ENCODE data around the gene HIVEP2. TPM values are rescaled to one million over a fixed set of nuclear protein-coding genes. Genes with fewer than 3 reads are reported as not detected.

HIVEP2 gene
- total and polyA plus RNA-seq, 2 donors (not counting 1 experiment from before 2014, with no cell fraction given), result 5.8 to 31.9 TPM

DNA sequence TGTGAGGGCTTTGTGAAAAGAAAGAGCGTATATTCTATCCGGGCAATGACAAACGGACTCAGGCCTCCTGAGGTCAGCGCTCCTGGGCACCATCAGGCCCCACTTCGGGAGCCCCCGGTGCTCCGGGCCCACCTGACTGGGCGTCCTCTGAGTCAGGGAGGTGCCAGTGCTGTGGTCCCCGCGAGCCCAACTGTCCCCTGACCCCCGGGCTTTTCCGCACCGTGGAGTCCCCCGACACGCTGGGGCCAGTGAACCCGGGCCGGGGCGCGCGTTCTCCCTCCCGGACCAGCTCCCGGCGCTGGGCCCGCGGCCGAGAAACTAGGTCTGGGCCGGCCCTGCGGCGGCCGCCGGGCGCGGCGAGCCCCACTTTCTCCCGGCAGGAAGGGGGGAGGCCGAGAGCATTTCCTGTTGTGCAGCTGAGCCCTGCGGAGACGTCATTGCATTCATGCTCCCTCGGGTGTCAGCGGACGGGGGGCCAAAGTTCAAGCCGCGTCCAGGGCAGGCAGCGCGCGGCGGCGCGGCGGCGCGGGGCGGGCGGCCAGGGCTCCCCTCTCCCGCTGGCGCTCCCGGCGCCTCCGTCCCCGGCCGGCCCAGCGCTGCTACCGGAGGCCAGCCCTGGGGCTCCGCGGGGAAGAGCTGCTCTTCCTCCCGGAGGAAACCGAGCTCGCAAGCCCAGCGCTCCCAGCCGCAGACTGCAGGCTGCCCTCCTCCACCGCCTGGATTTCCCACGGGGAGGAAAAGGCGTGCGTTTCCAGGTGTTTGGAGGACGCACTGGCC lies 18.3 kb downstream of the HIVEP2 start:
- H3K4me3 Mint-ChIP-seq, result peak overlapping the region; percentile 98
- intact Hi-C loops (cut with micrococcal nuclease), result loop anchor here (1.0 to 5.0 kb wide), 6 partner anchors 9 to 101 kb away; no protein-coding TSS in a partner anchor
- TF ChIP-seq, protein P1, sequence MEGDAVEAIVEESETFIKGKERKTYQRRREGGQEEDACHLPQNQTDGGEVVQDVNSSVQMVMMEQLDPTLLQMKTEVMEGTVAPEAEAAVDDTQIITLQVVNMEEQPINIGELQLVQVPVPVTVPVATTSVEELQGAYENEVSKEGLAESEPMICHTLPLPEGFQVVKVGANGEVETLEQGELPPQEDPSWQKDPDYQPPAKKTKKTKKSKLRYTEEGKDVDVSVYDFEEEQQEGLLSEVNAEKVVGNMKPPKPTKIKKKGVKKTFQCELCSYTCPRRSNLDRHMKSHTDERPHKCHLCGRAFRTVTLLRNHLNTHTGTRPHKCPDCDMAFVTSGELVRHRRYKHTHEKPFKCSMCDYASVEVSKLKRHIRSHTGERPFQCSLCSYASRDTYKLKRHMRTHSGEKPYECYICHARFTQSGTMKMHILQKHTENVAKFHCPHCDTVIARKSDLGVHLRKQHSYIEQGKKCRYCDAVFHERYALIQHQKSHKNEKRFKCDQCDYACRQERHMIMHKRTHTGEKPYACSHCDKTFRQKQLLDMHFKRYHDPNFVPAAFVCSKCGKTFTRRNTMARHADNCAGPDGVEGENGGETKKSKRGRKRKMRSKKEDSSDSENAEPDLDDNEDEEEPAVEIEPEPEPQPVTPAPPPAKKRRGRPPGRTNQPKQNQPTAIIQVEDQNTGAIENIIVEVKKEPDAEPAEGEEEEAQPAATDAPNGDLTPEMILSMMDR (IDR thresholded peaks at IDR 0.05), result no peak
- TF ChIP-seq EZH2 (IDR thresholded peaks at IDR 0.05; ENCODE audit: borderline replicate concordance, insufficient read depth, low read depth, low read length, poor library complexity, severe bottlenecking), result no peak
- H3K9me3 Mint-ChIP-seq (ENCODE audit: insufficient read depth), result no peaks in the 10 kb centered on the region
- Histone ChIP-seq H3K79me2 (ENCODE audit: control insufficient read depth, insufficient read depth, low read length) (peaks cover 93% of the 10 kb centered on the region), H2AFZ (ENCODE audit: insufficient read depth, low read depth, low read length, poor library complexity, severe bottlenecking) (peak overlapping the region; percentile 84), H3K4me3 (ENCODE audit: control extremely low read depth in 1 of 5, extremely low read depth in 1 of 5, insufficient read depth in 1 of 5, low read depth in 2 of 5, low read length in 4 of 5) (peak overlapping the region; percentile 46 to 94 (median 75)), H4K20me1 (ENCODE audit: control insufficient read depth, insufficient read depth, low read length, poor library complexity, severe bottlenecking) (no peaks in the 10 kb centered on the region), H3K9me3 (ENCODE audit: control extremely low read depth in 1 of 3, control insufficient read depth in 2 of 3, insufficient read depth in 1 of 3, low read length in 2 of 3) (no peaks in the 10 kb centered on the region), H3K9ac (ENCODE audit: low read length) (peak overlapping the region; percentile 93), H3K27me3 (replicated peaks in 1 of 4; ENCODE audit: control extremely low read depth in 1 of 4, control insufficient read depth in 3 of 4, insufficient read depth in 4 of 4, low read length in 3 of 4) (no peaks in the 10 kb centered on the region), H3K4me2 (replicated peaks; ENCODE audit: low read depth, low read length, poor library complexity, severe bottlenecking) (peak overlapping the region; percentile 91), H3K36me3 (replicated peaks in 1 of 2; ENCODE audit: control extremely low read depth in 1 of 2, control insufficient read depth in 1 of 2, extremely low read depth in 1 of 2, insufficient read depth in 2 of 2, low read length in 1 of 2) (no peaks in the 10 kb centered on the region), H3K27ac (ENCODE audit: low read length in 2 of 2) (peak overlapping the region; percentile 98), H3K4me1 (ENCODE audit: control insufficient read depth in 2 of 2, insufficient read depth in 2 of 2, low read length in 2 of 2) (peaks cover 16 to 37% of the 10 kb centered on the region in 2 donors)
- under 1% methylated on average over 75 of the region's 75 CpGs for WGBS (ENCODE audit: insufficient coverage)
- H3K4me1 Mint-ChIP-seq, result peaks cover 49% of the 10 kb centered on the region
- peak; percentile 88 for DNase-seq
- peak; percentile 92 for ATAC-seq (ENCODE audit: low read depth)
- ChIA-PET POLR2A (interaction anchor here (0.8 to 3.2 kb wide), 6 partner anchors 9 to 69 kb away, joined by 3 to 21 read pairs (median 4); partner anchors contain the start of gene HIVEP2), CTCF (interaction anchor here (1.0 to 3.3 kb wide), 12 partner anchors 9 to 180 kb away, joined by 3 to 11 read pairs (median 5); no protein-coding TSS in a partner anchor)
- peak overlapping the region; percentile 96 for H3K27ac Mint-ChIP-seq
- H3K27me3 Mint-ChIP-seq, result no peaks in the 10 kb centered on the region

DNA sequence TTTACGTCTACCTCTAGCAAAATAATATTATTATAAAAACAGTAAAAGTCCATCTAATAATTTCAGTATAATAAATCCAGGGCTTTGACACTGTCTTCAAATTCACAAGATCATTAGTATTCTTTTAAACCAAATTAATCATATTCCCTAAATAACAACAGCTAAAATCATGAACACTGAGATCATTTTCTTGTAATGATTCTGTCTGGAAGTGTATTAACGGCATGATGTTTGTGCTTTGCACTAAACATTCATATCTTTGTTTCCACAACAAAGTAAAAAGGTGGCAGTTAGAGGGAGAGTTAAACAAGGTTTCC lies 18.8 kb downstream of the HIVEP2 start:
- no peaks in the 10 kb centered on the region for H3K27me3 ChIP-seq (replicated peaks in 1 of 4; ENCODE audit: control extremely low read depth in 1 of 4, control insufficient read depth in 3 of 4, insufficient read depth in 4 of 4, low read length in 3 of 4)
- no CpG with 5 or more reads among the region's 2 CpGs for whole genome bisulfite sequencing (ENCODE audit: insufficient coverage)
- H3K4me2 ChIP-seq (replicated peaks; ENCODE audit: low read depth, low read length, poor library complexity, severe bottlenecking), result peak overlapping the region; percentile 91
- peak overlapping the region; percentile 96 for H3K27ac Mint-ChIP-seq
- H3K4me3 Mint-ChIP-seq, result peak overlapping the region; percentile 98
- peaks cover 95% of the 10 kb centered on the region for H3K79me2 ChIP-seq (ENCODE audit: control insufficient read depth, insufficient read depth, low read length)
- ChIA-PET POLR2A (interaction anchor here (1.0 to 3.2 kb wide), 4 partner anchors 10 to 69 kb away, joined by 4 to 21 read pairs (median 6); partner anchors contain the start of gene HIVEP2), CTCF (interaction anchor here (1.3 to 3.3 kb wide), 9 partner anchors 9 to 180 kb away, joined by 3 to 11 read pairs (median 6); no protein-coding TSS in a partner anchor)
- no peak for DNase-seq
- peak overlapping the region; percentile 98 for H3K27ac ChIP-seq (ENCODE audit: low read length in 2 of 2)
- no peaks in the 10 kb centered on the region for H3K9me3 ChIP-seq (ENCODE audit: control extremely low read depth in 1 of 3, control insufficient read depth in 2 of 3, insufficient read depth in 1 of 3, low read length in 2 of 3)
- H4K20me1 ChIP-seq (ENCODE audit: control insufficient read depth, insufficient read depth, low read length, poor library complexity, severe bottlenecking), result no peaks in the 10 kb centered on the region
- ATAC-seq (ENCODE audit: low read depth), result no peak
- H3K9ac ChIP-seq (ENCODE audit: low read length), result peak overlapping the region; percentile 93
- H2AFZ ChIP-seq (ENCODE audit: insufficient read depth, low read depth, low read length, poor library complexity, severe bottlenecking), result peak overlapping the region; percentile 84
- H3K4me3 ChIP-seq (ENCODE audit: control extremely low read depth in 1 of 5, extremely low read depth in 1 of 5, insufficient read depth in 1 of 5, low read depth in 2 of 5, low read length in 4 of 5), result peak overlapping the region; percentile 40 to 94 (median 75)
- H3K4me1 Mint-ChIP-seq, result peaks cover 43% of the 10 kb centered on the region
- no peaks in the 10 kb centered on the region for H3K9me3 Mint-ChIP-seq (ENCODE audit: insufficient read depth)
- no peaks in the 10 kb centered on the region for H3K36me3 ChIP-seq (replicated peaks in 1 of 2; ENCODE audit: control extremely low read depth in 1 of 2, control insufficient read depth in 1 of 2, extremely low read depth in 1 of 2, insufficient read depth in 2 of 2, low read length in 1 of 2)
- intact Hi-C loops (cut with micrococcal nuclease), result loop anchor here (1.0 to 5.0 kb wide), 5 partner anchors 13 to 101 kb away; no protein-coding TSS in a partner anchor
- H3K4me1 ChIP-seq (ENCODE audit: control insufficient read depth in 2 of 2, insufficient read depth in 2 of 2, low read length in 2 of 2), result peaks cover 16 to 37% of the 10 kb centered on the region in 2 donors
- H3K27me3 Mint-ChIP-seq, result no peaks in the 10 kb centered on the region
- no peak for TF ChIP-seq EZH2 (IDR thresholded peaks at IDR 0.05; ENCODE audit: borderline replicate concordance, insufficient read depth, low read depth, low read length, poor library complexity, severe bottlenecking)
- TF ChIP-seq, protein P1 (IDR thresholded peaks at IDR 0.05), result no peak
